NB4 (cell line): ENCODE data around the gene SLC34A2.

ENCODE experiments used
- POLR2A ChIP-seq: IDR thresholded peaks from 2 replicates; pipeline ENCODE4 v1.6.1; 2011; ENCODE audit warnings: mild to moderate bottlenecking; ENCODE audit not compliant: insufficient read length; ENCODE audit errors: extremely low read depth
- TF ChIP-seq, protein P1 (sequence below): IDR thresholded peaks from one replicate; pipeline ENCODE4 v1.5.1; 2012; ENCODE audit warnings: low read depth, low read length

DNA sequence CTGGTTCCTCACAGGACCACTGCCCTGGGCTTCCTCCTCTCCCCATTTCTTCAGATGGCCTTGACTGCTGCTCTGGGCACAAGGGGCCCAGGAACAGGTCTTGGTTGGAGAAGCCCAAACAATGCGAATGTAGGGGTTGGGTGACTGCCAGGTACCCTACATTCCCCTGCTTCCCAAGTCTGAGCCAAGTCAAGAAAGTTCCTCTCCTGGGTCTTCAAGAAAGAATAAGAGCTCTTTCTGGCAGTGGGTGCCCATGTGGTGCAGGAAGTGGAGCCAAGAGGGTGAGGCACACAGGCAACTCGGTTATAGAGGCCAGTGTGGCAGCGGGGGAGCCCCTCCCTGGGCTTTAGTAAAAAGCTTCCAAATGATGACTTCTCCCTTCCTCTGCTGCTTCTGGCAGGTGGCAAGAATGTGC is 2.7 kb downstream of the SLC34A2 start:
- TF ChIP-seq, protein P1, sequence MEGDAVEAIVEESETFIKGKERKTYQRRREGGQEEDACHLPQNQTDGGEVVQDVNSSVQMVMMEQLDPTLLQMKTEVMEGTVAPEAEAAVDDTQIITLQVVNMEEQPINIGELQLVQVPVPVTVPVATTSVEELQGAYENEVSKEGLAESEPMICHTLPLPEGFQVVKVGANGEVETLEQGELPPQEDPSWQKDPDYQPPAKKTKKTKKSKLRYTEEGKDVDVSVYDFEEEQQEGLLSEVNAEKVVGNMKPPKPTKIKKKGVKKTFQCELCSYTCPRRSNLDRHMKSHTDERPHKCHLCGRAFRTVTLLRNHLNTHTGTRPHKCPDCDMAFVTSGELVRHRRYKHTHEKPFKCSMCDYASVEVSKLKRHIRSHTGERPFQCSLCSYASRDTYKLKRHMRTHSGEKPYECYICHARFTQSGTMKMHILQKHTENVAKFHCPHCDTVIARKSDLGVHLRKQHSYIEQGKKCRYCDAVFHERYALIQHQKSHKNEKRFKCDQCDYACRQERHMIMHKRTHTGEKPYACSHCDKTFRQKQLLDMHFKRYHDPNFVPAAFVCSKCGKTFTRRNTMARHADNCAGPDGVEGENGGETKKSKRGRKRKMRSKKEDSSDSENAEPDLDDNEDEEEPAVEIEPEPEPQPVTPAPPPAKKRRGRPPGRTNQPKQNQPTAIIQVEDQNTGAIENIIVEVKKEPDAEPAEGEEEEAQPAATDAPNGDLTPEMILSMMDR = no peak
- no peak for TF ChIP-seq POLR2A
